Panc1 (cell line): ENCODE measurements around the gene FAM13C. TPM values are rescaled to one million over a fixed set of nuclear protein-coding genes. Genes with fewer than 3 reads are reported as not detected.

Source experiments
- ATAC-seq: fragments of 200-7000 bp; cut with Tn5 transposase; 2 replicates; pipeline ENCODE4 v1.9.1; 2020; ENCODE audit warnings: mild to moderate bottlenecking, moderate library complexity
- BruUV-seq: library from RNA; stranded (reverse); fragments of 400-500 nt; replicated peaks from 2 replicates; lab custom pipeline; 2021; lab: Mats Ljungman, UMichigan
- CTCF ChIA-PET: fragments of 300-600 bp; sonication (Branson Sonifier 250); formaldehyde crosslinking; loops from one replicate; lab custom pipeline; 2022; ENCODE audit warnings: antibody characterized with exemption; lab: Charles Lee
- POLR2A ChIA-PET: fragments of 300-600 bp; sonication (Branson Sonifier 250); formaldehyde crosslinking; loops from one replicate; lab custom pipeline; 2022; ENCODE audit warnings: antibody characterized with exemption; lab: Charles Lee
- DNase-seq: peaks from one replicate; pipeline ENCODE4 v3.0.0-alpha.2; 2010; ENCODE audit warnings: low read depth, low spot score
- H3K27ac ChIP-seq: 2 replicates; pipeline ENCODE4 v1.5.1; 2011; ENCODE audit warnings: mild to moderate bottlenecking, low read length, inconsistent platforms
- H3K27me3 ChIP-seq: fragments of 200-500 bp; sonication (Bioruptor generic); 2 replicates; pipeline ENCODE4 v1.6.0; 2014; ENCODE audit warnings: low read length, inconsistent platforms; ENCODE audit not compliant: control insufficient read depth, insufficient read depth
- H3K36me3 ChIP-seq: fragments of 200-500 bp; sonication (Bioruptor generic); 2 replicates; pipeline ENCODE4 v1.5.1; 2014; ENCODE audit warnings: inconsistent platforms, mild to moderate bottlenecking, low read length, moderate library complexity; ENCODE audit not compliant: control insufficient read depth, insufficient read depth
- H3K4me1 ChIP-seq: 2 replicates; pipeline ENCODE4 v1.5.1; 2011; ENCODE audit warnings: inconsistent platforms, mild to moderate bottlenecking, low read length, moderate library complexity; ENCODE audit not compliant: control insufficient read depth, insufficient read depth
- H3K4me3 ChIP-seq, 2 experiments: 2 replicates each; pipeline ENCODE4 v1.5.1; 2011 to 2012; ENCODE audit warnings: low read depth in 2 of 2, low read length in 2 of 2, mild to moderate bottlenecking in 2 of 2, inconsistent platforms in 1 of 2, moderate library complexity in 1 of 2
- H3K9me3 ChIP-seq: fragments of 200-500 bp; sonication (Bioruptor generic); 2 replicates; pipeline ENCODE4 v1.5.1; 2014; ENCODE audit warnings: low read depth, mild to moderate bottlenecking, inconsistent platforms, low read length, moderate library complexity; ENCODE audit not compliant: control insufficient read depth, insufficient read depth
- POLR2AphosphoS5 ChIP-seq: IDR thresholded peaks from 2 replicates; pipeline ENCODE4 v1.6.1; 2012; ENCODE audit warnings: mild to moderate bottlenecking, low read depth, low read length, moderate library complexity
- SIN3A ChIP-seq: IDR thresholded peaks from 2 replicates; pipeline ENCODE4 v1.6.1; 2012; ENCODE audit warnings: low read depth, mild to moderate bottlenecking, low read length, moderate library complexity, borderline replicate concordance; ENCODE audit not compliant: insufficient read depth
- TCF7L2 ChIP-seq: IDR thresholded peaks from 2 replicates; pipeline ENCODE4 v1.6.1; 2011; ENCODE audit warnings: mild to moderate bottlenecking, low read depth, low read length, inconsistent platforms
- in situ Hi-C: cut with HindIII; loops from 2 replicates; pipeline ENCODE4 v1.10.0; 2016; ENCODE audit warnings: low sequenced_read_pairs, low pct_unique_long_range_greater_than_20kb
- intact Hi-C: fragments of 100-400 bp; cut with micrococcal nuclease; formaldehyde crosslinking; loops from one replicate; pipeline ENCODE4 v1.10.0; 2022; ENCODE audit not compliant: unreplicated experiment
- total RNA-seq: library from RNA; stranded (reverse); gene quantifications from one replicate; pipeline ENCODE4 v1.2.1, GENCODE V29; 2021; ENCODE audit not compliant: unreplicated experiment
- TF ChIP-seq, protein P1 (sequence below), 2 experiments: IDR thresholded peaks; 2 replicates each; pipeline ENCODE4 v1.6.1; 2011 to 2012; ENCODE audit warnings: low read depth in 2 of 2, control low read depth in 1 of 2, low read length in 1 of 2, mild to moderate bottlenecking in 1 of 2, moderate library complexity in 1 of 2; ENCODE audit not compliant: insufficient read depth in 1 of 2
- TF ChIP-seq, protein P2 (sequence below): fragments of 450-650 bp; IDR thresholded peaks from 2 replicates; pipeline ENCODE4 v1.5.1; 2017; ENCODE audit warnings: mild to moderate bottlenecking

FAM13C gene
- total RNA-seq, 1 experiment from 2014 or later, result not detected

DNA sequence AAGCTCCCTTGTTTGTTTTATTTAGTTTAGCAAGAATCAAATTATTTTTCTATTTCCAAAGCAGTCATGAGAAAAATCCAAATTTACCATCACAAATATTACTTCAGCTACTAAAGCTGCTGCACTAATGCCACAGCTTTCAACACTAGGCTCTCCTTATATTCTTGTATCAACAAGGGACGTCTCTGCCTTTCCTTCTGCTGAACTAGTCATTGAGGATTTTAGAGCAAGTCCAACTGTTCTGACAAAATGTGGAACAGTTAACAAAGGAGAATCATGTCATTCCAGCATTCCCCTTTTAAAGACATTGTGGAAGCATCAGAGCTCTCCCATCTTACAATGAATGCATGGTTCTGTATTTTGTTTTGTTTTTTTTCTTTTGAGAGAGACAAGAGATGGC is 28.6 kb downstream of the FAM13C start:
- Histone ChIP-seq H3K9me3 (no peaks in the 10 kb centered on the region), H3K27ac (no peak overlapping the region), H3K36me3 (no peaks in the 10 kb centered on the region), H3K4me3 (no peak overlapping the region), H3K27me3 (no peaks in the 10 kb centered on the region), H3K4me1 (no peaks in the 10 kb centered on the region)
- DNase-seq, result no peak
- intact Hi-C loops (no loop called here), in situ Hi-C loops (no loop called here)
- CTCF ChIA-PET, result no interaction called here
- POLR2A ChIA-PET, result no interaction called here
- ATAC-seq, result no peak
- TF ChIP-seq, protein P1, sequence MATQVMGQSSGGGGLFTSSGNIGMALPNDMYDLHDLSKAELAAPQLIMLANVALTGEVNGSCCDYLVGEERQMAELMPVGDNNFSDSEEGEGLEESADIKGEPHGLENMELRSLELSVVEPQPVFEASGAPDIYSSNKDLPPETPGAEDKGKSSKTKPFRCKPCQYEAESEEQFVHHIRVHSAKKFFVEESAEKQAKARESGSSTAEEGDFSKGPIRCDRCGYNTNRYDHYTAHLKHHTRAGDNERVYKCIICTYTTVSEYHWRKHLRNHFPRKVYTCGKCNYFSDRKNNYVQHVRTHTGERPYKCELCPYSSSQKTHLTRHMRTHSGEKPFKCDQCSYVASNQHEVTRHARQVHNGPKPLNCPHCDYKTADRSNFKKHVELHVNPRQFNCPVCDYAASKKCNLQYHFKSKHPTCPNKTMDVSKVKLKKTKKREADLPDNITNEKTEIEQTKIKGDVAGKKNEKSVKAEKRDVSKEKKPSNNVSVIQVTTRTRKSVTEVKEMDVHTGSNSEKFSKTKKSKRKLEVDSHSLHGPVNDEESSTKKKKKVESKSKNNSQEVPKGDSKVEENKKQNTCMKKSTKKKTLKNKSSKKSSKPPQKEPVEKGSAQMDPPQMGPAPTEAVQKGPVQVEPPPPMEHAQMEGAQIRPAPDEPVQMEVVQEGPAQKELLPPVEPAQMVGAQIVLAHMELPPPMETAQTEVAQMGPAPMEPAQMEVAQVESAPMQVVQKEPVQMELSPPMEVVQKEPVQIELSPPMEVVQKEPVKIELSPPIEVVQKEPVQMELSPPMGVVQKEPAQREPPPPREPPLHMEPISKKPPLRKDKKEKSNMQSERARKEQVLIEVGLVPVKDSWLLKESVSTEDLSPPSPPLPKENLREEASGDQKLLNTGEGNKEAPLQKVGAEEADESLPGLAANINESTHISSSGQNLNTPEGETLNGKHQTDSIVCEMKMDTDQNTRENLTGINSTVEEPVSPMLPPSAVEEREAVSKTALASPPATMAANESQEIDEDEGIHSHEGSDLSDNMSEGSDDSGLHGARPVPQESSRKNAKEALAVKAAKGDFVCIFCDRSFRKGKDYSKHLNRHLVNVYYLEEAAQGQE (IDR thresholded peaks at IDR 0.05; ENCODE audit: insufficient read depth in 1 of 2, low read depth in 2 of 2, low read length in 1 of 2), result no peak
- TF ChIP-seq SIN3A (no peak), TCF7L2 (no peak), POLR2AphosphoS5 (no peak)
- TF ChIP-seq, protein P2, sequence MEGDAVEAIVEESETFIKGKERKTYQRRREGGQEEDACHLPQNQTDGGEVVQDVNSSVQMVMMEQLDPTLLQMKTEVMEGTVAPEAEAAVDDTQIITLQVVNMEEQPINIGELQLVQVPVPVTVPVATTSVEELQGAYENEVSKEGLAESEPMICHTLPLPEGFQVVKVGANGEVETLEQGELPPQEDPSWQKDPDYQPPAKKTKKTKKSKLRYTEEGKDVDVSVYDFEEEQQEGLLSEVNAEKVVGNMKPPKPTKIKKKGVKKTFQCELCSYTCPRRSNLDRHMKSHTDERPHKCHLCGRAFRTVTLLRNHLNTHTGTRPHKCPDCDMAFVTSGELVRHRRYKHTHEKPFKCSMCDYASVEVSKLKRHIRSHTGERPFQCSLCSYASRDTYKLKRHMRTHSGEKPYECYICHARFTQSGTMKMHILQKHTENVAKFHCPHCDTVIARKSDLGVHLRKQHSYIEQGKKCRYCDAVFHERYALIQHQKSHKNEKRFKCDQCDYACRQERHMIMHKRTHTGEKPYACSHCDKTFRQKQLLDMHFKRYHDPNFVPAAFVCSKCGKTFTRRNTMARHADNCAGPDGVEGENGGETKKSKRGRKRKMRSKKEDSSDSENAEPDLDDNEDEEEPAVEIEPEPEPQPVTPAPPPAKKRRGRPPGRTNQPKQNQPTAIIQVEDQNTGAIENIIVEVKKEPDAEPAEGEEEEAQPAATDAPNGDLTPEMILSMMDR, result no peak
- BruUV-seq, result no TSS peak

DNA sequence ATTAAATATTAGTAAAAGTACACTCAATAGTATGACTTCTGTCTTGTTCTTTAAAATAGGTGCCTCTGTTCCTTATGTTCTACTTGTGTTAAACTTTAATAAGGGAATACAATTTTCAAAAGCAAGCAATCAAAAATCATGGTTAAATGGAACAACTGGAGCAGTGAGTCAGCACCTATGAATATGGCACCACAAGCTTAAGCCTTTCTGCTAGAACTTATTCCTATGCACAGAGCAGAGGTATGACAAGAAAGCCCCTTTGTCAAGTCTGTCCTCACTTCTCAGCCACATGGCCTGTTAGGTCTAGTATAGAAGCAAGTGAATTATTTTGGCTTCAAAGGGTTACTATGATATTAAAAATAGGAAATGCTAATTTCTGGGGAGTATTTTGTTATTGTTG is 29.8 kb downstream of the FAM13C start:
- in situ Hi-C loops, result no loop called here
- ATAC-seq (no peak), DNase-seq (no peak)
- intact Hi-C loops, result no loop called here
- Histone ChIP-seq H3K4me3 (no peak overlapping the region), H3K27ac (no peak overlapping the region), H3K27me3 (no peaks in the 10 kb centered on the region), H3K9me3 (no peaks in the 10 kb centered on the region), H3K4me1 (no peaks in the 10 kb centered on the region), H3K36me3 (no peaks in the 10 kb centered on the region)
- ChIA-PET CTCF (interaction anchor here (0.6 kb wide), 1 partner anchor 871 kb away, joined by 8 read pairs; no protein-coding TSS in a partner anchor), POLR2A (no interaction called here)
- no peak for TF ChIP-seq POLR2AphosphoS5
- TF ChIP-seq SIN3A, result no peak
- BruUV-seq, result no TSS peak

DNA sequence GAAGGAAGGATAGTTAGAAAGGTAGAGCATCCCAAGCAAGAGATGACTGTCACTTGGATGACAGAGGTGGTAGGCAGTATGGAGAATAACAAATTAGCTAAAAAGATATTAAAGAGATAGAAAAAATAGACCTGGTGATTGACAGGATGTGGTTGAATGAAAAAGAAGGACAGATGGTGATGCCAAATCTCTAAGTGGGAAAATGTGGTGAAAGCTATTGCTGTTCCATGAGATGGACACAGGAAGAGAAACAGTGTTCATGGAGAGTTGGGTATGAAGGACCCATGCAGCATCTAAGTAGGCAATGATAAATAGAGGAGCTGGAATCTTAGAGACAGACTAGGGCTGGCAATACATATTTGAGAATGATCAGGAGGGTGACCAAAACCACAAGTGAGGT is 30.7 kb downstream of the FAM13C start:
- intact Hi-C loops, result no loop called here
- no peaks in the 10 kb centered on the region for H3K4me1 ChIP-seq
- no peaks in the 10 kb centered on the region for H3K27me3 ChIP-seq
- ChIA-PET POLR2A (no interaction called here), CTCF (interaction anchor here (0.6 kb wide), 1 partner anchor 870 kb away, joined by 8 read pairs; no protein-coding TSS in a partner anchor)
- H3K4me3 ChIP-seq, result no peak overlapping the region
- ATAC-seq (no peak), DNase-seq (no peak)
- H3K27ac ChIP-seq, result no peak overlapping the region
- H3K36me3 ChIP-seq, result no peaks in the 10 kb centered on the region
- H3K9me3 ChIP-seq, result no peaks in the 10 kb centered on the region
- in situ Hi-C loops, result no loop called here
- BruUV-seq, result no TSS peak
- TF ChIP-seq, protein P2, result no peak
- TF ChIP-seq TCF7L2 (no peak), POLR2AphosphoS5 (no peak), SIN3A (no peak)
- TF ChIP-seq, protein P1 (IDR thresholded peaks at IDR 0.05; ENCODE audit: insufficient read depth in 1 of 2, low read depth in 2 of 2, low read length in 1 of 2), result no peak
